ENCODE measurements around the gene COX18.
A peak's percentile ranks its signal among the peaks of the same experiment; 100 is the strongest.

COX18 gene

DNA sequence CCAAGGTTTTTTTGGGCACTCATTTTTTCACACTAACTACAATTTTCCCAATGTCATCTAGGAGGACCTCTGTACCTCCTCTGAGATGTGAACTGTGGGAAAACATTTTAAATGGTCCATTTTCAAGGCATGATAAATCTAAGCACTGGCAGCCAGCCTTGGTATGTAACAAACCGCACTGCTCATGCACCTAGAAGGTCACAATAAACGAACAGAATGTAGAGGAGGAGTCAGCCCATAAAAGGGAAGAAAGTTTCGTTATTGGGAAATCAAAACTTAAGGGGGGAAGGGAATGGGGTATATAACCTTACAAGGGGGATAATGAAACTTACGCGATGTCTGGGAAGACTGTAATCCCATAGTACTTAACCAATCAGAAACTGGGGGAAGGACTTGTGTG, 16.4 kb downstream of the COX18 start:
- DNase-seq (ENCODE audit: low spot score), result no peak

DNA sequence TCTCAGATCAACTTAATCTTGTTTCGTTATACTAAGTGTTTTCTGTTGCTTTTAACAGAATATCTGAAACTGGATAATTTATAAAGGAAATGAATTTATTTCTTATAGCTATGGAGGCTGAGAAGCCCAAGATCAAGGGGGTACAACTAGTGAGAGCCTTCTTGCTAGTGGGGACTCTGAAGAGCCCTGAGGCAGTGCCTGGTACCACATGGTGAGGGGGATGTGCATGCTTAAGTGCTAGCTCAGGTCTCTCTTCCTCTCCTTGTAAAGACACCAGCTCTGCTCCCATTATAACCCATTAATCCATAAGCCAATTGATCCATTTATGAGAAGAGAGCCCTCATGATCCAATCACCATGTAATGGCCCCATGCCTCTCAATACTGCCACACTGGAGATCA, 17.9 kb downstream of the COX18 start:
- no peak for DNase-seq (ENCODE audit: low spot score)

DNA sequence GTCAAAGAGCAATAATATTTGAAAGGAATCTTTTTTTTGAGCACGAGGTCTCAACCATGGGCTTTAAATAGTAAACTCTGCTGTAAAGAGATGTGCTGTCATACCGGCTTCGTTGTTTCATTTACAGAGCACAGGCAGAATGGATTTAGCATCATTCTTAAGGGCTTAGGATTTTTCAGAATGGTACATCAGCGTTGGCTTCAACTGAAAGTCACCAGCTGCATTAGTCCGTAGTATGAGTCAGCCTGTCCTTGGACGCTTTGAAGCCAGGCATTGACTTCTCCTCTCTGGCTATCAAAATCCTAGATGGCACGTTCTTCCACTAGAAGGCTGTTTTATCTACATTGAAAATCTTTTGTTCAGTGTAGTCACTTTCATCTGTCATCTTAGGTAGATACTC, 23.6 kb downstream of the COX18 start:
- DNase-seq (ENCODE audit: low spot score), result no peak

DNA sequence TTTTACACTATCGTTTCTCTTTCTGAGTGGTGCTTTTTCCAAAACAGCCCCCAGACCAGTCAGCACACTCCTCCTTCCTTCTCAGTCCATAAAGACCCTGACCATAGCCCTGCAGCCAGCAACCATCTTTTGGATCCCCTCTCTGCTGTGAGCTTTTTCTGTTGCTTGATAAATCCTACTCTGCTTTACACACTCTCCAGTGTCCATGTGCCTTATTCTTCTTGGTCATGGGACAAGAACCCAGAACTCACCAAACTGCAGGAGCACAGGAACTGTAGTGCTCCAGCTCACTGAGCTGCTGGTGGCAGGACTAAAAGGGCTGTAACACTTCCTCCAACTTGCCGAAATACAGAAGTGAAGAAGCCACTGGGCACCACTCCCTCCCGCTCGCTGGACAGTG, 32.5 kb downstream of the COX18 start:
- DNase-seq (ENCODE audit: low spot score), result no peak

DNA sequence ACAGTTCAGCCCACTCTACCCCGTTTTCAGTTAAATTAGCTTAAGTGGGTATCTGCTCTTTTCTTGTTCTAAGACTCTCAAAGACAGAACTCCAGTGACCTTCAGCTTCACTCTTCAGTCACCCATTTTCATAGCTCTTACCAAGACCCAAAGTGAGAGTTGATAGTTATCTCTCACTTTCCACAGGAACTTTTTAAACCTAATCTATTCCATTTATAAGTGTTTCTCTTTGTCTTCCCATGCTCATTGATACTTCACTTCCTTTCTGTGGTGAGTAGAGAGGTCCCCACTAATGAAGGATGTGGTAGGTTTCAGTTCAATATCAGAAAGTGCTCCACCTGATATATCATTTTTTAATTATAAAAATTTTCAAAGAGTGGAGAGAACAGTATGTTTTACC, 33.4 kb downstream of the COX18 start:
- no peak for DNase-seq (ENCODE audit: low spot score)

DNA sequence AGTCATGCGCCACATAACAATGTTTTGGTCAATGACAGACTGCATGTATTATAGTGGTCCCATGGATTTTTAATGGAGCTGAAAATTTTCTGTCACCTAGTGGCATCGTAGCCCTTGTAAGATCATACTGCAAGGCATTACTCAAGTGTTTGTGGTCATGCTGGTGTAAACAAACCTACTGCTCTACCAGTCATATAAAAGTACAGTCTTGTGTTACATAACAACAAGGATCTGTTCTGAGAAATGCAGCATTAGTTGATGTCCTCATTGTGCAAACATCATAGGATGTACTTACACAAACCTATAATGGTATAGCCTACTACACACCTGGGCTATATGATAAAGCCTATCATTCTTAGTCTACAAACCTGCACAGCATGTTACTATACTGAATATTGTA, 34.6 kb downstream of the COX18 start:
- no peak for DNase-seq (ENCODE audit: low spot score)

DNA sequence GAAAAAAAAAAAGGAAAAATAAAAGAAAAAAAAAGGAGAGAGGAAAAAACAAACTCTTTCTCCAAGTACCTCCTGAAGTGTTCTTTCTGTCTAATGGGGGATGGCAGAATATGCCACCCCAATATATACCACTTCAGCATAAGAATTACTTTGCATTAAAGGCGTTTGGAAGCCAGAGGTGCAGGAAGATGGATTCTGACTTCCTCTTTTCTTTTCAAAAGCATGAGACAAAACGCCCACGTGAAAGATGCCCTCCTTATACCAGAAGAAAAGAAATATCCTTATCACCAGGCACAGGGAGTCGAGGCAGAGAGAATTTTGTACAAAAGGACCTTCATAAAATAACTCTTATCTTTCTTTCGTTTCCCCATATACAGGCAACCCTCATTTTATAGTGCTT, 40.9 kb downstream of the COX18 start:
- DNase-seq (ENCODE audit: low spot score), result no peak

DNA sequence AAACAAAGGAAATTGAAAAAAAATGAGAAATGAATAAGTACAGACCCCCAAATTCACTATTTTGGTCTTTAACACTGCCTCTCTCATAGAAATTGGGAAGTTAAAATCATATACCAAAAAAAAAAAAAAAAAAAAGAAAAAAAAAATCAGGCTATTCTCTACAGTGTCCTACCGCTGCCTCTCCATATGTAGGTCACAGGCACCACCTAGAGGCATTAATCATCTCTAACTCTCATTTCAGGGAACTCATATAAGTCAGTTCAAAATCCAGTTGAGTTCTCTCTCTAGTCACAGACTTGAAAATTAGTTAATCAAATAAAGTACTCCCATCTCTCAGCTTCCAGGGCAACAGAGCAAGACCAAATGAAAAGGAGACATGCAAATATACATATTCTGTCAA, 47.9 kb downstream of the COX18 start:
- peak; percentile 43 for DNase-seq (ENCODE audit: low spot score)

DNA sequence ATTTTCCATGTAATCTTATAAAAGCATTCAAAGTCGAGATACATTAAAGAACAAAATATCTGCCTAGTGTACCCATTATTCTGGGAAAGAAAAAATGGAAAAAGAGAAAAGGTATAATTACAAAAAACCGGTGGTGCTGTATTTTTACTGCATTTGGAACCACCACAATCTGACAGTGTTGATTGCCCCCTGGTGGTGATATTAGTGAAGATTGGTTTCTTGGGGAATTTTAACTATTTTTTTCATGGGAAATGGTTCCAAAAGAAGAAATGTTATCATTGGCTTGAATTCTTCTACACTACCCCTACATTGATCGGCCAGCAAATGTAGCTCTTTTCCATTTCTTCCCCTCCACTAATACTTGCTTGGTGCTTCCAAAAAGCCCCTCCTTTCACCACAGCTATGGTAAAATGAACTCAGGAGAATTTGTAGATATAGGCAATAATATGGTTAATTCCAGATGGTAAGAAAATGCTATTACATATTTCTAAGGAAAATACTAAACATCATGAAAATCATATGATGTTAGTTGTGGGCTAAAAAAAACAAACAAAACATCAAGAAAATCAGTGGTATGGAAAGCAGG, 50.0 kb downstream of the COX18 start:
- DNase-seq (ENCODE audit: low spot score), result peak; percentile 42

DNA sequence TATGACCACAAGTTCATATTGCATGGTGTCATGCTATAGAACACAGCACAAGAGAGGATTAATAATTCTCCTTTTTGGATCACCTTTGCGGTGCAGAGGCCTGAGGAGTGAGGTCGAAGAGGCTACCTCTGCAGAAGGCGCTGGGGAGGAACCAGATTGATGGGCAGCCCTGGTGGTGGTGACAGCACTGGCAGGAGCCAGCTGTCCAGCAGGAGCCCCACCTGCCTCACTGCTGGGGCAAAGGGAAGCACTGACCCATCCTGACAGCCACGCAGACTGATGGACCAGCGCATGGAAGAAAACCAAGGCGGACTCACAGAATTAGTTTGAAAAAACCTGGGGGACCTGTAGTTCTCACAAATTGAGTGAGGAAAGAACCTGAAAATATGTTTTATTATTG, 50.9 kb downstream of the COX18 start:
- no peak for DNase-seq (ENCODE audit: low spot score)

DNA sequence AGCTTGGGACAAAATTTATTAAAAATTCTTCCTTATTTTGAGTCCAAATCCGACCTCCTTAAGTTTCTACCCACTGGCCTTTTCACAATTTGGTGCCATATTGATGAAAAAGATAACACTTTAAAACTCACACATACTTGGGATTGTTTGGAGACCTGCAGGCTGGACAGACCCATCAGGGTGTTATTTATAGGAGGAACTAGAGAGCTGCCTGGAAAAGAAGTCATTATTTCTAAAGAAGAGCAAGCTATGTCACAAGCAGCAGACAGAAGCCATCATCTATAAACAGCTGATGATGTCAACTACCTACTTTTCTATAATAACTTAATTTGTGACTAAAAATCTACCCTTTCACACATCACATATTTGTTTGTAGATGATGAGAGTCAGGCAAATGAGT, 56.2 kb downstream of the COX18 start:
- no peak for DNase-seq (ENCODE audit: low spot score)

DNA sequence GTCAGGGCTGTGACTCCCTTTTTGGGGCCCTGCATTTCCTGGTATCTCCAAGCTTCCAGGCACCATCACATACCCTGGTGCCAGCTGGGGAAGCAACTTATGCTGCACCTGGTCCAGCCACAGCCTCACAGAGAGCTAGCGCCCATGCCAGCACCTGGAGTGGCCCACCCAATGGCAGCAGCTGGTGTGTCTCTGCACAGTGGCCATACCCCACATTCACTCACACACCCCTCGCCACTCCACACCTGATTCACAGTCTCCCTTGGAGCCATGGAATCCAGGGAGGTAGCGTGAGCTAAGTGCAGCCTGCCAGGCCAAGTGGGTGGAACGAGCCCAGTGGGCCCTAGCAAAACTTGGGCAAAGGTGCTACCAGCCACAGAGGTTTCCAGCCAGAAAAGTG, 56.8 kb downstream of the COX18 start:
- DNase-seq (ENCODE audit: low spot score), result no peak

DNA sequence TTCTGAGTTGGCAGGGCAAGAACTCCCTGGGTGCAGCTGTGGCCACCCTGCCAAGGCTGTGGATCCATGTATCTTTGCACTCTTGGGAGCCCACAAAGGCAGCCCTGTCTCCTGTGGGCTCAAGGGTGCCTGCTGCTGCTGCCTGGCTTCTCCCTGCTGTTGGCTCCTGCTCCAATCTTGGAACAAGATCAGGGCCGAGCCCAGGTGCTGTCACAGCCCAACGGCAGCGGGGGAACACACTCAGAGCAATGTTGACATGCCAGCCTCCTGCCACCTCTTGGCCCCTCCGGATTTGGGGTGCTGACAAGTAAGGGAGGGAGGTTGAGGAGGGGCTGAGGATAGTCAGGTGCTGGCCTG, 57.9 kb downstream of the COX18 start:
- DNase-seq (ENCODE audit: low spot score), result no peak

DNA sequence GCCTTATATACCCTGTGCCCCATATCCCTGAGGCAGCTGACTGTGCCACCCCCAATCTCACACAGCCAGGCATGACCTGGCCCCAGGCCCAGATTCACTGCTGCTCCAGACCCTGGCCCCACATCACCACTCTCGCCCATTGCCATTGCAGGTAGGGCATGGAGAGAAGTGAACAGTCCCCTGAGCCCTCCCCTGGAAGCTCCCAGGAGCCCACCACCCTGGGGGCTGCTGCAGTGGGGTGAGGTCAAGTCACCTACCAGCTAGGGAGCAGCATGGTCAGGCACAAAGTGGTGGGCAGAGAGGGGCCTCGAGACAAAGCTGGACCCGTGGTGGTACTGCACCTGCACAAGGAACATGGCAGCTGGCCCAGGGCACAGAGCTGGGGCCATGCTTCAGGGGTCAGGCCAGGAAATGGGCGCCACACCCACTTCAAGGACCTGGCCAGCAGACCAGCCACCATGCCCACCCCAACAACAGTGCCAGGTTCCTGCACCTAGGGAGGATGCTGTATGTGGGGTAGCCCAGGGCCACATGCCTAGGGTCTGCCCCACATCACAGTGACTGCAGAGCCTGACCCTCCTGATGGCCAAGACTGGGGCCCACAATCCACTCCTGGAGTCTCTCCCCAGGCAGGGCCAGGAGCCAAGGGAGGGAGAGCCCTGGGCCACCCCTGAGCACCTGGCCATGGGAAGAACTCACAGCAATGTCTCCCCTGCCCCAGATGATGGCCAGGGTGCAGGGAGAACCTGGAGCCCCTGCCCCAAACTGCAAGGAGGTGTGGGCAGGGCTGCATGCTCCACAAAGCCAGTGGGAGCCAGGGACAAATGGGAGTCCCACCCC, 58.5 kb downstream of the COX18 start:
- no peak for DNase-seq (ENCODE audit: low spot score)

DNA sequence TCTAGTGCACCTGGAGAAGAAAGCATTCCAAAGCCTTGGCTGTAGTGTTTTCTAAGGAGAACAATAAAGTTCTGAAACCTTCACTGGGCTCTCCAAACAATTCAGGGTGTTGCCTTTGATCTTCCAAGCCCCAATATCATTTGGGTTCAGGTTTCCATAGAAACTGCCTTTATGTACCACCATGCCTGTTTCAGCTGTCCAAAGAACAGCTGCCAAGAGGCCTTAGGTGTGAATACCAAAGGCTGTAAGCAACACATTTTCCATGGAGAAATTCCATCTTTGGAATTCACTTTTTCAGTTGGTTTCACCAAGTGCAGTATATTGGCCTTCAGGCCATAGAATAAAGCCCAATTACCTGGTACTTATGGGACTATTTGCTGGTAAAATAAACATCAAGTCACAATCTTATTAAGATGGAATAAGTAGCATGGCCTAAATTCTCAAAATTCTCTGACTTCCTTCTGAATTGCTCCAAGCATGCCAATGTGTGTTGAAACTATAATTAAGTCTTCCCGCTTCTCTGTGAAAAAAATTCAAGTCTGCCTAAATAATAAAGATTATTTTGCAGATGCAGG, 61.9 kb downstream of the COX18 start:
- no peak for DNase-seq (ENCODE audit: low spot score)

DNA sequence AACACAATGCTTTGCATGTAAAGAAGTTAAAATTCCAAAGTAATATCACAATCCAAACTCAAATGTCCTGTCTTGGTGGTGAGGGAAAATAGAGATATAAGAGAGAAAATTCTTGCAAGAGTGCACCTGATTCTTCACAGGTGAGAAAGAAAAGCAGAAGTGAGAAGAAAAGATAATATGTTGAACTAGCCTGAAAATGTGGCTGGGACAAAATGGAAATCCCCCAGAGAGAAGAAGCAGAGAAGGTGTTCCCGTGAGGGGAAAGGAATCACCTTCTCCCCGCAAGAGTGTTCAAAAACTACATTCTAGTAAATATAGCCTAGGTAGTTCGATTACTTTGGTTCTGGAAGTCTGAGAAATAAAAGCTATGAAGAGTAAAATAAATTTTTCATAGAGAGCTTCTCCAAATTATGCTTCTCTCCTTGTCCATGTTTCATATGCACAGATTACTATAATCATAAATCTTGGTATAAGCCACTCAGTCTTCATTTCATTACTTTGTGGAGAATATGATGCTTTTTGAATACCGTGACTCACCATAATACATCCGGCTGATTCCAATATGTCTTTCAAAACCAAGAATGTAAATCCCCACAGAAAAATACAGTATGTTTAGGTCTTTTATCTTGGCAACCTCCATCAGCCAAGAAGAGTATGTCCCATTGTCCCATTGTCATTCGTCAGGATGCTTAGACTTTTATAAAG, 63.1 kb downstream of the COX18 start:
- DNase-seq (ENCODE audit: low spot score), result no peak

DNA sequence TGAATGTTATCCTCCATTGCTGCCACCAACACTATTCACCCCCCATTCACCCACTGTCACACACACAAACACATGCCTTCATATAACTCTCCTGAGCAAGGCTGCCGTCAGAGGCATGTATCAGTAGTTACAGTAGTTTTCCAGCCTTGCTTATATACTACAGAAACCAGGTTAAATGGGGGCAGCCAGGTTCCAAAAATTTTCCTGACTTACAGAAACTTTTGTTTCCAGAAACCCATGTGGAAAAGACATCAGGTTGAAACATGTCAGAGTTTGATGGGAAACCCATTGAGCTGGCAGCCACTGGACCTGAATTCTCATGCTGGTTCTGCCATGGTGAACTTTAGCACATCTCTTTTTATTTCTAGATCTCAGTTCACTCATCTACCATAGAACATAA, 64.0 kb downstream of the COX18 start:
- no peak for DNase-seq (ENCODE audit: low spot score)
